GM18873 (cell line): ENCODE data around the gene CTSE.

Experiments used
- ATAC-seq: cut with Tn5 transposase; IDR thresholded peaks from one replicate; pipeline ENCODE4 v1.9.1; 2021; ENCODE audit warnings: mild to moderate bottlenecking, moderate library complexity, moderate number of reproducible peaks; ENCODE audit not compliant: unreplicated experiment, low FRiP score

CTSE gene

GRCh38 chr1:206021008-206021625 is 2.6 kb downstream of the CTSE start:
- no peak for ATAC-seq

GRCh38 chr1:206020393-206021007 is 3.2 kb downstream of the CTSE start:
- ATAC-seq = no peak

- ATAC-seq = no peak
Observed at GRCh38 chr1:206015071-206015470, 8.6 kb downstream of the CTSE start.

GRCh38 chr1:206014601-206015000 is 9.1 kb downstream of the CTSE start:
- no peak for ATAC-seq

- no peak for ATAC-seq
Observed at GRCh38 chr1:206013026-206013795, 10.5 kb downstream of the CTSE start.

DNA sequence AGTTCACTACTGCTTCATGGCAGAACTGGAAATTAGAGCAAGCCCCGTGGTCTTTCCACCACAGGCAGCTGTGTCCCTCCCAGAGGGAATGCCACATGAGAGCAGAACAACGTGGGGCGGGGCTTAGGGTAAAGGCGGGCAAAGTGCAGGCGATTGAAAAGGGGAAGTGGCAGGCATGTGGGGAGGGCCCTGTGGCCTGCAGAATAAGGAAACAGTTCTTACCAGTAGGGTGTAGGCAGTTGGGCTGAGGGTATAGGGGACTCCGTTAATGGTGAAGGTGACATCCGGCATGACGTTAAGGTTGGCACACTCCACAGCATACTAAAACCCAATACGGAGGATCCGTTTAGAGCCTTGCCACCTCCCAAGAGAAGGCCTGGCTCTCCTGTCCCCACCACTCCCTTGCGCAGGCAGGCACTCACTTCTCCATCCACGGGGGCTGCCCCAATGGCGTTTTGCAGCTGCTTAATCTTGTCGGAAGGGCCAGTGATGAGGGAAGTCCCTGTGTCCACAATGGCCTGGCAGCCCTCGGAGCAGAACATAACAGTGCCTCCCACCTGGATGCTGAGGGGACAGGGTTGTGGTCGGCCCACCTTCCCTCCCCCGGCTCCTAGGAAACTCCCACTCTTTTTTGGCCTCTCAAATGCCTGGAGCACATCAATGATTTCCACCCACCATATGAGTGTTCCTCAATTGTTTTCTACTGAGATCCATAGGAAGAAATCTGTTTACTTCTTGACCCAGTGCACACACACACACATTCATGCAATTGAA is 11.4 kb downstream of the CTSE start:
- peak; percentile 93 for ATAC-seq

DNA sequence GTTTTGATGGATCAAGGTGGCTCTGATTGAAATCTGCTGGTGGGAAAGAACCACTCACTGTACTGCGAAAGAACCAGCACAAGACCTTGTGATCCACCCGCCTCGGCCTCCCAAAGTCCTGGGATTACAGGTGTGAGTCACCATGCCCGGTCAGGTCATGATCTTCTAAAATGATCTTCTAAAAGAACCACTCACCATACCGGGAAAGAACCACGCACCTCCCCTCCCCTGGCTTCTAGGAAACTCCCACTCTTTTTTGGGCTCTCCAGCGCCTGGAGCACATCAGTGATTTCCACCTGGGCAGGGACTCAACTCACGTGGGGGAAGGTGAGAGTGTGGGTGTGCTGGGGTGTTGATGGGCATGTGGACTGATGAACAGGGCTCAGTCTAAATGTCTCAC is 12.6 kb downstream of the CTSE start:
- ATAC-seq = no peak

DNA sequence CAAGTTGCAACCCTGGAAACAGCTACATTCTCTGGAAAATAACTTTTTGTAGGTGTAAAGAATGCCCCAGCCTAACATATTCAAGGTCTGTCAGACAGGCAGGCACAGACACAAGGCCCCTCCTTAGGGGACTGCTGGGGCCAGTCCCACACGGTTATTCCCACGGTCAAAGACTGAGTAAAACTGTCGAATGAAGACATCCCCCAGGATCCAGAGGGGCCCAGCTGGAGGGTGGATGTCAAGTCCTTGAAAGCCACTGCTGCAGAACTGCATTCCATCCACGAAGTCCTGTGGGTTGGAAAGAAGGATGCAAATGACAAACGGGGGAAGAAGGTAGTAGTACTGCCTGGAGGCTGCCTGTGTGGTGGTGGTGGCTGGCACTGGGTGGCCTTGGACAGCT is 13.6 kb downstream of the CTSE start:
- ATAC-seq = no peak

DNA sequence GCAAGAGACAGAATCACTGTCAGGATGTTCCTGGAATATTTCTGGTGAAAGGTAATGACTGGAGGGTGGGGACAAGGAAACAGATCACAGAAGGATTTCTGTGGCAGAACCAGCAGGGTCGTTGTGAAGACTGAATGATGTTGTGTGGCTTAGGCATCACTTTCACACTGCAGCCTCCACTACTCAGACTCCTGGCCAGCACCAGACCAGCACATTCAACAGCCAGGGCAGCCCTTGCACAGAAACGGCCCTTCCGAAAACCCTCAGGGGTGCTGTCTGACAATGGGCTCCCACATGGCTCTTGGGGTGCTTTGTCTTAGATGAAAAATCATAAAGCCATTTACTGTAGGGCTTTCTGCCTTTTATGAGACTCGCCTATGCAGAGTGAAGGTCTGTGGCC is 16.7 kb downstream of the CTSE start:
- no peak for ATAC-seq

DNA sequence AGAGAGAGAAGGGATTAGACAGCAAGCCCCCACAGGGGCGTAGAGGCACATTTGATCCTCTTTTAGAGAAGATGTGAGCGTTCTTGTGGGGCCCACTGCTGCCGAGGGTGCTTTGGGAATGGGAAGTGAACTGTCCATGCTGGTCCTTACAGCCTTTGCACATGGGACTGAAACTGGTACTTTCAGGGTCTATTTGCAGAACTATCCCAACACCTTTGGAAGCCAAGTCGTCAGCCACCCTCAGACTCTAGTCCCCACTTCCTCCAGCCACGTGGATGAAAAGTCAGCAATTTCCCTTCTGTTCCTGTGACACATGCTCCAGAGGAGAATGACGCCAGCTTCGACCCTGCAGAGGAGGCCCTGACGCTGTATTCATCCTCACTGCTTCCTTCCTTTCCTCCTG is 17.9 kb downstream of the CTSE start:
- no peak for ATAC-seq

GRCh38 chr1:206005234-206005633 is 18.5 kb downstream of the CTSE start:
- no peak for ATAC-seq

DNA sequence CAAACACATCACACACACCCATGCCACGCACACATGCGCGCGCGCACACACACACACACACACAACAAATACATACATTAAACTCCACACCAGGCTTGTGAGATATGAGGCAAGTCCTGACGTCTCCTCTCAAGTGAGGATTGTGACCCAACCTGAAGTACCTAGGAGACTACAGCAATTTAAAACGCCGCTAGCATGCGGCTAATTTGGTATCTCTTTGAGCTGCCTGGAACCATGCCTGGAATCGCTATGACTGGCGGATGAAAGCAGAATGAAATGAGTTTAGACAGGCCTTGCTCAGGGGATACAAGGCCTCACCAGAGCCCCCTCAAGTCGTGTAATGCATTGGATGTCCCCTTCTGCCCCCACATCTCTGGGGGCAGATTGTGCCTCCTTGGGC is 18.9 kb downstream of the CTSE start:
- no peak for ATAC-seq

DNA sequence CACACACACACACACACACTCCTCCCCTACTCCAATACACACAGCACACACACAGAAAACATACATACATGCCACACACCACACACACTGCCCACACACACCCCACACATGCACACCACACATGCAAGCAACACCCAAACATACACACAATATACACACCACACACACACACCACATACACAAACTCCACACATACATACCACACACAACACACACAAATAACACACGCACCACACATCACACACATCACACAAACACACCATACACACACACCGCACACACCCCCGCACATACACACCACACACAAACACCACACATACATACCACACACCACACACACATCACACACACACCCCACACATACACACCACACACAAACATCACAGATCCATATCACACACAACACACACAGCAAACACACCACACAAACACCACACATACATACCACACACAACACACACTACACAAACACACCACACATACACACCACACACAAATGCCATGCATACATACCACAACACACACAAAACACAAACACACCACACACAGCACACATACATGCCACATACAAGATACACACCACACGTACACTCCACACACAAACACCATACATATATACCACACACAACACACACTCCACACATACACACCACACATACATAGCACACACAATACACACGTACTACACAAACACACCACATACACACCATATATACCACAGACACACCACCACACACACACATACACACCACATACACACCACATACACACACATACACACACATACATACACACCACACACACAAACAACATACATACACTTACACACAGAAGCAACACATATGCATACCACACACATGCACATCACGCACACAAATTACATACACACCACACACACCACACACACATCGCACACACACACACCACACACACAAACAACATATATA is 19.6 kb downstream of the CTSE start:
- ATAC-seq = no peak

DNA sequence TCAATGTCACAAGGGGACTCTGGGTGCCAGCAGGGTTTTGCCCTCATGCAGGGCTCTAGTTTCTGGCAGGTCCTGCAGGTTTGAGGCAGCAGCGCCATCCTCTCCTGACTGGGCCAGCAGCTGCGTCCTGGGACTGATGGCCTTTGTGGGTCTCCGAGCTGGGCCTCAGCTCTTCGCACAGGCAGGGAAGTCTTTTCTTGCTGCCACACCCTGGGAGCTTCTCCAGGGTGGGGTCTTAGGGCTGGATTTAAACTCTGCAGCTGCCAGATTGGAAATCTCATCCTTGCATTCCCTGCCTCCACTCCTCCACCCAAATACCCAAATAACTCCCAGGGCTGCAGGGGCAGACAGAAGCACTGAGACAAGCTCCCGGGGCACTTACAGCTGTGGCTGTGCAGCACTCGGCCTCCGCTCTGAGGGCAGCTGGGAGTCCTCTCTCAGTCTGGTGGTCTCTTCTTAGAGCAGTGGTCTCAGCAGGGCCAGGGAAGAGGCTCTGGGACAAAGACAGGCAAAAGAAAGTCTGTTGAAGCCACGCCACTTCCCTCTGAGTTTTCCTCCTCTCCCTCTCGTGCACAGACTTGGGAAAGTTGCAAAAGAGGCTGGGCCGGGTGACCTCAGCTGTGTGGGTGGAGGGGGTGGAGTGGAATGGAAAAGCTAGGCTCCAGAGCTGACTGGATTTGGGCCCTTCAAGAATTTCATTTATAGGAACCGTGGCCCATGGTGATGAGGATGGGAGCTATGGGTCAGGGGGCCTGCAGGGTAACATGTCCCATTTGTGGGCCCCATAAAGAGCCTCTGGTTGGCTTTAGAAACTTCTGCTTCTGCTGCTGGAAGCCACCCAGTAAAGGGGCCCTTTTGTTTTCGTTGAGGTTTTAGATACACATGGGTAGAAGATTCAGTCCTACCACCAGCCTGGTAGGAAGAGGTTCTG is 20.6 kb downstream of the CTSE start, which contains the start of gene RAB7B:
Gene RAB7B, minus strand, starts transcription at position 525 of the 931 bp plus-strand sequence. CDS start 9,260 bp downstream, outside the sequence.
- ATAC-seq = no peak

DNA sequence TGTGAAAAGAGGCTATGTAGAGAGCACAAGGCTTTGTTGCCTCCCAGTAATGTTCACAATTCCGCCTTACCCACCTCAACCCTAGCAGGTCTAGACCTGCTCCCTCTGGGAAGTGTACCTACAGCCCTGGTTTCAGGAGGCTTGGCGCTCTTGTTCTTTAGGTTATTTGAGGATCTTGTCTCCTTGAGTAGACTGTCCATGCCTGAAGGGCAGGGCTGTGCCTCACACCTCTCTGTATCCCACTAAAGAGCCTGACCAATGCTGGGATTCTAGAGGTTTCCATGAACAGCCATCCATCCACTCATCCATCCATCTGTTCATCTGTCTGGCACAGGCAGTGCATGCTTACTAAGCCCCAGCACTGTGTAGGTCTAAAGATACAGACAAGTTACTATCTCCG is 21.5 kb downstream of the CTSE start:
- ATAC-seq = no peak

DNA sequence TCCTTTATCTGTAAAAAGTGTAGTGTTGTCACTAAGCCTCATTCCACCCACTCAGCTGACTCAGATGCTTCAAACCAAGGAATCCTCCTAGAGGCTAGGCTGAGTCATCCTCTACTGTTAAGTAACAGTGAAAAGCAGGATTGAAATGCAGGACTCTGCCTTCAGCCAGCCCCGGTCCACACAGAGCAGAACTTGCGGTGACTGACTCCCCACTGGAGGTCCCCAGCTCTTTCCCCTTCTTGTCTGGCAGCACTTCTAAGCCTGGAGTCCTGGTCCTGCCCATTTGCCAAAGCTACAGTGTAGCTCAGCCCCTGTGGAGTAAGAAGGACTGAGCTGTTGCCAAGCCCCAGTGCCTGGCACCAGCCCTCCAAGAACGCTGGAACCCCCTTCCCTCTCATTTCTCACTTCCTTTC is 22.2 kb downstream of the CTSE start:
- no peak for ATAC-seq

DNA sequence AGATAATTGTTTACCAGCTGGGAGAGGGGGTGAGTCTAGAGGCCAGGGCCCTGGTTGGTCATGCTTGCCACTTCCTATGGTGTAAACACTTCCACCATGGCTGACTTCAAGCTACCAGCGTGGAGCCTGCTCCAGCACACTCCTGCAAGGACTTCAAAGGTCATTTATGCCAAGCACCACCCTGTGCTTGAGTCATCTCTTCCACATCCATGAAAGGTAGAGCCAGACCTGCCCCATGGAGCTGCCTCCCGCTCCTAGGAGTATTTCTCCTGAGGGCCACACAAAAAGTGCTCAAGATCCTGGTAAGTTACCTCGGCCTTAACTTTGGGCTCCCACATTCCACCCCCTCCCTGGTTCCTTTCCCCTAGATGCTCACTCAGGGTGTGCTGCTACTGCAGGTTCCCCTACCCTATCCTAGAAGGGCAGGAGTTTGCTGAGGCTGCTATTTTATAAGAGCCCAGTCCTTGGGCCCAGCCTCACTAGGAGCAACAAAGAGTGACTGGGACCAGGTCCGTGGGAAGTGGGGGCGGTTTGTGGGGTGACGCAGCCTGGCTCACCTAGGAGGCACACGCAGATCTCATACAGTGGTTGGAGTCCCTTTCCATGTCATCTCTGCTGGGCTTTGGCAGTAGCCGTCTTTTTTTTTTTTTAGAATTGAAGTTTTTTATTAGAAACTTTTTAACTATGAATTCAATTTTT is 22.9 kb downstream of the CTSE start:
- ATAC-seq = no peak
